Stimulated activated CD8-positive, alpha-beta memory T cell treated with anti-CD3 and anti-CD28 coated beads, Interleukin-7, amount 100 ng/mL, for 4 hours (primary cell): ENCODE results near the gene CADM2.

Experiments
- DNase-seq, 2 donors: peaks; one replicate each; pipeline ENCODE4 v3.0.0-alpha.2; 2020; ENCODE audit warnings: low read depth in 2 of 2

The CADM2 gene

GRCh38 chr3:85321892-85322291, 363.1 kb downstream of the CADM2 start:
- DNase-seq = no peak

GRCh38 chr3:85330071-85330470, 371.3 kb downstream of the CADM2 start:
- no peak for DNase-seq

GRCh38 chr3:85337895-85338294, 379.1 kb downstream of the CADM2 start:
- DNase-seq = no peak

DNA sequence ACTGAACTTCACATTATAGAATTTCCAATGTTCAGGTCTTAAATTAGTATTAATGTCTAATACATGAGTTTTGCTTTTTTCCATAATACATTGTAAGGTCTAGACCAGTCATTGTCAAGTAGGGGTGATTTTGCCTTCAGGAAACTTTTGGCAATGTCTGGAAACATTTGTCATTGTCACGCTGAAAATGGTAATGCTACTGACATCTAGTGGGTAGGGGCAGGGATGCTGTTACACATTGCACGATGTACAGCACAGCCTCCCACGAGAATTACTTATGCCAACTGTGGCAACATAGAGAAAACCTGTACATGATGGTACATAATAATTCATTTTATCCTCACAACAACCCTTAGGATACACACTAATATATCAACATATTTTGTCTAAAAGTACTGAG, 384.1 kb downstream of the CADM2 start:
- no peak for DNase-seq

DNA sequence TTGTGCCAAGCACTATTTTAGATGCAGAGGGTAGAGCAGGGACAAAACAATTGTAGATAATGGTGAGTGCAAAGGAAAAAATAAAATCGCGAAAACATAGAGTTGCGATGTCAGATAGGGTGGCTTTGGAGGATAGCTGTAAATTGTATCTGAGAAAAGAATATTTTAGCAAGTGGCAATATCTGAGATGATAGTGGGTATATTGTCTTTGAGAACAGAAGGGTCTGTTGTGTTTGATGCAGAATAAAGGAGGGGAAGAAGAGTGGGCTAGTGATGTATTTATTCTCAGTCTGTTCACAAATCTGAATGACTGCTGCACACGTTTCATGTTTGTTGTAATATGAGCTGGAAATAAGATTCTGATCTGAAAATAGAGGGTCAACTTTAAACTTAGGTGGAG, 396.8 kb downstream of the CADM2 start:
- DNase-seq = no peak

GRCh38 chr3:85360742-85361387, 402.1 kb downstream of the CADM2 start:
- no peak for DNase-seq

DNA sequence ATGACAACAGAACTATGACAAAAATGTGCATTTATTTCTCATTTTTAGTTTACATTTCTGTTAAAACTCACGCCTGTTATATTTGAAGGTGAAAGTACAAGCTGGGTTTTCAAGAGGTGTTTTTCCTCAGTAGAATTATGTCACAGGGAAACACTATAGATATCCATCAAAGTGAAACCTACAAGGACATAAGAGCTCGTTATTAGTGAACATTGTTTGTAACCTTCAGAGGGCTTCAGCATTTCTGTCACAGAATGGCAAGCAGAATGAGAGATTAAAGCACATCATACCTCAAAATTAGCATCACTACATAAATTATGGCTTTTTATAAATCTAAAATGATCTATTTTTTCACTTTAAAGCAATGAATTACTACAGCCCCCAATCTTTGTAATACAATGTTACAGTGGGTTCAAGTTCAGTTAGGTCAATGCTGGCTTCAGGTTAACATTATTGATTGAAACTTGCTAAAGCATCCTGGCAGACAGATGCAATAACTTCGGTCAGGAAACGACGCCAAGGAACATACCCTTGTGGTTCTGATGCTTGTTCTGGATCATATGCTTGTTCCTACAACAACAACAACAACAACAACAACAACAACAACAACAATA, 405.6 kb downstream of the CADM2 start:
- DNase-seq = no peak

- DNase-seq = no peak
Measured at GRCh38 chr3:85370341-85370740, 411.6 kb downstream of the CADM2 start.

DNA sequence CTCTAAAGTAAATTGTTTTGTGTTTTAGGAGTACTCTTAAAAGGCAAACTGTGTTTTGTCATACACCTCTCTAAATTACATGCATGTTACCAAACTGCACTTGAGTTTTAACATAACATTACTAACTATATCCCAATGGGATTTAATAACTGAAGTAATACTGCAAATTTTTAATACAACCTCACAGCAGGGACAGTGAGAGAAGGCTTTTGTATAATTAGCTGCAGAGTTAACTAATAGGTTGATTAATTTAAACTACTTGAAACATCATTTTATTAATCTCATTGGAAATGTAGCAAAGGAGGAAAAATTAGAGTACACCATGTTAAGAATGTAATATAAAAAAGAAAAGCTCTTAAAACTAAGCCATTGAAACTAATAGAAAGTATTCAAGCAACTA, 417.3 kb downstream of the CADM2 start:
- no peak for DNase-seq

- no peak for DNase-seq
Measured at GRCh38 chr3:85377115-85377514, 418.3 kb downstream of the CADM2 start.

DNA sequence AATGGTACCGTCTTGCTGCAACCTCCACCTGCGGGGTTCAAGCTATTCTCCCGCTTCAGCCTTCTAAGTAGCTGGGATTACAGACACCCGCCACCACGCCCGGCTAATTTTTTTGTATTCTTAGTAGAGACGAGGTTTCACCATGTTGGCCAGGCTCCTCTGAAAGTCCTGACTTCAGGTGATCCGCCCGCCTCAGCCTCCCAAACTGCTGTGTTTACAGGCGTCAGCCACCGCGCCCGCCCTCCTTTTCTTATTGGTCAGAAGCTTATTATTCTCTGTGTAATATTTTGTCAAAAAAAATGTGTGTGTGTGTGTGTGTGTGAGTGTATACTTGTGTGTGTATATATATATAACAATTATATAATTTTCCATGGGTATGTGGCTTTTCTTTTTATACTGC, 425.6 kb downstream of the CADM2 start:
- no peak for DNase-seq

GRCh38 chr3:85387913-85388505, 429.2 kb downstream of the CADM2 start:
- DNase-seq = no peak

GRCh38 chr3:85394424-85394823, 435.6 kb downstream of the CADM2 start:
- no peak for DNase-seq

DNA sequence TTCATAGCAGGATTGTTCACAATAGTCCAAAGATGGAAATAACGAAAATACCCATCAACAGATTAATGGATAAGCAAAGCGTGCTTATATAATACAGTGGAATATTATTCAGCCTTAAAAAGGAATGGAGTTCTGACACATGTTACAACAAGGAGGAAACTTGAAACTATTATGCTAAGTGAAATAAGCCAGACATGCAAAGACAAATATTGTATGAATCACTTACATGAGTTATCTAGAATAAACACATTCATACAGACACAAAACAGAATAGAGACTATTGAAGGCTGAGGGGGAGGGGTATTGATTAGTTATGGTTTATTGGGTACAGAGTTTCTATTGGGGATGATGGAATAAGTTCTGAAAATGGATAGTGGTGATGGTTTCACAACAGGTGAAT, 438.6 kb downstream of the CADM2 start:
- DNase-seq = no peak

DNA sequence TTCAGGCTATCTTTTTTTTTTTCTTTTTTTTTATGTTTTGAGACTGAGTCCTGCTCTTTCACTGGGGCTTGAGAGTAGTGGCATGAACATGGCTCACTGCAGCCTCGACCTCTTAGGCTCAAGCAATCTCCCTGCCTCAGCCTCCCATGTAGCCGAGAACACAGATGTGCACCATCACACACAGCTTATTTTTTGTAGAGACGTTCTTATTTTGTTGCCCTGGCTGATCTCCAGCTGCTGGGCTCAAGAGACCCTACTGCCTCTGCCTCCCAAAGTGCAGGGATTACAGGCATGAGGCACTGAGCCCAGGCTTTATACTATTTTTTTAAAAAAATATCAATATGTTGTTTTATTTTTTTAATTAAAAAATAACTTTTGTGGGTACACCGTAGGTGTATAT, 467.3 kb downstream of the CADM2 start:
- no peak for DNase-seq

DNA sequence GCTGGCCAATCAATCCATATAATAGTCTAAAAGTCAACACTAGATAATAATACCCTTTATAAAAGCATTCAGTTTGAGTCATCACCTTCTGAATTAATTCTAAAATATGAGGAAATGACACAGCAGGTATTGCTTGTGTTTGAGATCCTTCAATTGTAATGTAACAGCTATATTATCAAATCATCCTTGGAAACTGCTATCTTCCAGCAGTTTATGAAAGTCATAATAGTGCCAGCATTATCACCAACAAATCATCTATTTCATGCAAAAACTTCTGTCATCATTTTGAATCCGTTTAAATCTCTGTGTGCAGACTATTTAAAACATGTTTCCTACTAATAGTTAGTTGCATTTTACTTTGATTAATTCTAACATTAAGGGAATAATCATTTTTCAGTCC, 468.7 kb downstream of the CADM2 start:
- no peak for DNase-seq

DNA sequence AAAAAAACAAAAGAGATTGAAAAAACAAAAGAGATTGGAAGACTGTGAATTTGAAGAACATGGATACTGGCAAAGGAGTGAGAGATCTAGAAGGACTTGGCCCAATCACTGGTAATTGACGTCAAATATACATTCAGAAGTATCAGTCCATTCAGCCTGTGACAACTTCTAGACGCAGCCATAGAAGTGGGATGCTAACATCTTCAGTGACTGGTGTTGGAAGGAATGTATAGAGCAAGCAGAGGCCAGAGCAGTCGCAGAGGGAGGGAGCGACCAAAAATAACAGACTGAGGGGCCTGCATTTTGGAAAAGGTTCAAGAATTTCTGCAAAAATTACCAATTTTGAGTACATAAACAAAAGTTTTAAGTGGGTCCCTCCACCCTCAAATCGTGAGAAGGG, 473.3 kb downstream of the CADM2 start:
- DNase-seq = no peak

DNA sequence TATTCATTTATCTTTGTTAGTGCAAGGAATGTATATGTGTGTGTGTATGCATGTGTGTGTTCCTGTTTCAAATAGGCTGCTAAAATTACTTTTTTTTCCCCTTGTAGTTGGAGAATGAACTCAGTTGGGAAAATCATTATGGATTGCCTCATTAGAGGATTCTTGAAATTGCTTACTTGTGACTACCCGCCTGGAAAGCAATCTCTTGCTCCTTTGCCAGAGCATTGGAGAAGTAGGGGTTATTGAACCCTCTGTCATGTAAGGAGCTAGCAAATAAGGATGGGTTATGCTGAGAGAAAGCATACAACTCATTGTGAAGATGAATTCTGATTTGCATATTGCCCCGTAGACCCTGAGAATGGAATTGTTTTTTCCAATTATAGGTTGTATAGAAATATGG, 474.5 kb downstream of the CADM2 start:
- DNase-seq = no peak

GRCh38 chr3:85455561-85456200, 496.9 kb downstream of the CADM2 start:
- DNase-seq = no peak

- no peak for DNase-seq
Measured at GRCh38 chr3:85474241-85474640, 515.5 kb downstream of the CADM2 start.

DNA sequence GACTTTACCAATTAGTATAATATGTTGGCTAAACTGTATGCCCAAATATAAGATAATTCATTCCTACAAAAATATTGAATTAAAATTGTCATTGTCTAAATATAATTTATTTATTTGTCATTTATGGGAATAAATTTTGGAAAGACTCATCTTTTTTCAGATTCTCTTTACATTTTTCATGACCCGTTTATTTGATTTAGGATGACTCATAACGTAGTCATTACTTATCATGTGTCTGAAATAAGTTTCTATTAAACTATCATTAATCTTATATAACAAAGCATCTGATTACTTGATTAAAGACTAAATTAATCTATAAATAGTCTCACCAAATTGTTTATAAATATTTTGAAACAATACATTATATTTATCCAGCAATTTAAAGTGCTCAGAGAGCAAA, 516.6 kb downstream of the CADM2 start:
- DNase-seq = no peak

GRCh38 chr3:85476891-85477495, 518.2 kb downstream of the CADM2 start:
- DNase-seq = no peak
